Hepatocyte (in vitro differentiated cells): Measurements from ENCODE around the gene FBXL13. TPM values are rescaled to one million over a fixed set of nuclear protein-coding genes. Genes with fewer than 3 reads are reported as not detected.
"Not testable (repeated sequence)": the region's sequence is repeated elsewhere in the genome, so short reads cannot be mapped to it uniquely, and the experiment has no call there.

Experiments used
- DNase-seq: peaks from one replicate; pipeline ENCODE4 v3.0.0-alpha.2; 2016; ENCODE audit warnings: low spot score
- H2AFZ ChIP-seq: fragments of 200-600 bp; sonication (generic); 2 replicates; pipeline ENCODE4 v1.6.0; 2016; ENCODE audit warnings: antibody characterized with exemption, mild to moderate bottlenecking
- H3K27ac ChIP-seq: fragments of 200-600 bp; sonication (generic); 2 replicates; pipeline ENCODE4 v1.5.1; 2016; ENCODE audit warnings: mild to moderate bottlenecking
- H3K27me3 ChIP-seq: fragments of 200-600 bp; sonication (generic); 2 replicates; pipeline ENCODE4 v1.6.1; 2016
- H3K36me3 ChIP-seq: fragments of 200-600 bp; sonication (generic); replicated peaks from 2 replicates; pipeline ENCODE4 v1.5.1; 2016; ENCODE audit warnings: low read depth; ENCODE audit not compliant: insufficient read depth
- H3K4me1 ChIP-seq: fragments of 200-600 bp; sonication (generic); 2 replicates; pipeline ENCODE4 v1.5.1; 2016; ENCODE audit warnings: mild to moderate bottlenecking, moderate library complexity; ENCODE audit not compliant: insufficient read depth
- H3K4me2 ChIP-seq: fragments of 200-600 bp; sonication (generic); 2 replicates; pipeline ENCODE4 v1.6.0; 2016
- H3K4me3 ChIP-seq: fragments of 200-600 bp; sonication (generic); 2 replicates; pipeline ENCODE4 v1.5.1; 2016; ENCODE audit warnings: mild to moderate bottlenecking
- H3K79me2 ChIP-seq: fragments of 200-600 bp; sonication (generic); 2 replicates; pipeline ENCODE4 v1.6.0; 2017; ENCODE audit warnings: mild to moderate bottlenecking
- H3K9me2 ChIP-seq: fragments of 200-600 bp; sonication (generic); replicated peaks from 2 replicates; pipeline ENCODE4 v1.6.0; 2017; ENCODE audit warnings: mild to moderate bottlenecking; ENCODE audit not compliant: insufficient read depth
- H3K9me3 ChIP-seq: fragments of 200-600 bp; sonication (generic); 2 replicates; pipeline ENCODE4 v1.5.1; 2016; ENCODE audit warnings: low read depth, mild to moderate bottlenecking
- H4K20me1 ChIP-seq: fragments of 200-600 bp; sonication (generic); 2 replicates; pipeline ENCODE4 v1.6.0; 2016; ENCODE audit warnings: mild to moderate bottlenecking; ENCODE audit not compliant: insufficient read depth, poor library complexity, severe bottlenecking
- CTCF ChIP-seq: fragments of 200-600 bp; sonication (generic); IDR thresholded peaks from 2 replicates; pipeline ENCODE4 v1.5.1; 2016; ENCODE audit warnings: antibody characterized with exemption, mild to moderate bottlenecking; ENCODE audit not compliant: poor library complexity
- EZH2 ChIP-seq: fragments of 200-600 bp; sonication (generic); IDR thresholded peaks from 2 replicates; pipeline ENCODE4 v1.6.1; 2016; ENCODE audit warnings: antibody characterized with exemption, mild to moderate bottlenecking, borderline replicate concordance
- EZH2phosphoT487 ChIP-seq: fragments of 200-600 bp; sonication (generic); IDR thresholded peaks from one replicate; pipeline ENCODE4 v1.6.1; 2018; ENCODE audit warnings: antibody characterized with exemption, mild to moderate bottlenecking, low read depth, moderate library complexity; ENCODE audit not compliant: unreplicated experiment, severe bottlenecking
- WGBS: methylation state at CpG from one replicate; pipeline ENCODE4 v1.1.6; 2016; ENCODE audit warnings: low lambda C conversion rate; ENCODE audit errors: missing lambda C conversion rate; 5-methylcytosine and 5-hydroxymethylcytosine counted together
- polyA plus RNA-seq: library from polyadenylated mRNA; unstranded; fragments of >200 nt; fragmentation: Nextera tagmentation; extraction: Ambion mirVana; gene quantifications from 2 replicates; pipeline ENCODE4 v1.2.1, GENCODE V29; 2016
- total RNA-seq: library from RNA; depleted of rRNA; stranded (reverse); fragments of >200 nt; gene quantifications from 2 replicates; pipeline ENCODE4 v1.2.3, GENCODE V29; 2014

The FBXL13 gene
- total and polyA plus RNA-seq, 2 experiments from 2014 or later: 0.30 to 1.8 TPM

- Histone ChIP-seq H3K79me2 (no peaks in the 10 kb centered on the region), H3K27ac (no peak overlapping the region), H3K27me3 (no peaks in the 10 kb centered on the region), H3K4me2 (no peak overlapping the region), H3K9me2 (no peaks in the 10 kb centered on the region), H3K36me3 (no peaks in the 10 kb centered on the region), H2AFZ (no peak overlapping the region), H3K4me3 (no peak overlapping the region), H3K4me1 (no peaks in the 10 kb centered on the region), H3K9me3 (no peaks in the 10 kb centered on the region), H4K20me1 (no peaks in the 10 kb centered on the region)
- DNase-seq: no peak
- TF ChIP-seq CTCF: no peak
- no peak for TF ChIP-seq EZH2phosphoT487
- TF ChIP-seq EZH2: no peak
- WGBS: 82% methylated on average over 3 of the region's 3 CpGs
Observed at GRCh38 chr7:103063895-103064294, 10.7 kb downstream of the FBXL13 start.

- Histone ChIP-seq H3K4me1 (no peaks in the 10 kb centered on the region), H4K20me1 (no peaks in the 10 kb centered on the region), H2AFZ (no peak overlapping the region), H3K4me2 (no peak overlapping the region), H3K79me2 (no peaks in the 10 kb centered on the region), H3K4me3 (no peak overlapping the region), H3K9me3 (no peaks in the 10 kb centered on the region), H3K36me3 (no peaks in the 10 kb centered on the region), H3K27me3 (no peaks in the 10 kb centered on the region), H3K9me2 (no peaks in the 10 kb centered on the region), H3K27ac (no peak overlapping the region)
- DNase-seq: no peak
- WGBS: 83% methylated on average over 2 of the region's 2 CpGs
- no peak for TF ChIP-seq EZH2phosphoT487
- no peak for TF ChIP-seq EZH2
- TF ChIP-seq CTCF: no peak
Observed at GRCh38 chr7:103059471-103059870, 15.1 kb downstream of the FBXL13 start.

- Histone ChIP-seq H3K27ac (no peak overlapping the region), H4K20me1 (no peaks in the 10 kb centered on the region), H3K4me1 (no peaks in the 10 kb centered on the region), H3K27me3 (no peaks in the 10 kb centered on the region), H3K36me3 (no peaks in the 10 kb centered on the region), H3K4me2 (no peak overlapping the region), H2AFZ (no peak overlapping the region), H3K4me3 (no peak overlapping the region), H3K9me2 (no peaks in the 10 kb centered on the region), H3K79me2 (no peaks in the 10 kb centered on the region), H3K9me3 (no peaks in the 10 kb centered on the region)
- TF ChIP-seq EZH2phosphoT487 (no peak), CTCF (no peak), EZH2 (no peak)
- DNase-seq: no peak
Observed at GRCh38 chr7:103058122-103058521, 16.5 kb downstream of the FBXL13 start.

- H4K20me1 ChIP-seq, H3K36me3 ChIP-seq, H3K79me2 ChIP-seq, DNase-seq, H3K27ac ChIP-seq, H3K4me2 ChIP-seq, H3K27me3 ChIP-seq, H3K9me3 ChIP-seq, H3K4me1 ChIP-seq, H2AFZ ChIP-seq, H3K4me3 ChIP-seq, H3K9me2 ChIP-seq: not testable (repeated sequence)
- 96% methylated on average over 1 of the region's 1 CpG for WGBS
Observed at GRCh38 chr7:103056006-103056405, 18.6 kb downstream of the FBXL13 start.
